Measurements from ENCODE around the gene GRK2. TPM values are rescaled to one million over a fixed set of nuclear protein-coding genes. Genes with fewer than 3 reads are reported as not detected.

GRK2 gene
- total and polyA plus RNA-seq, 5 experiments from 2014 or later = 16.8 to 354 (median 70.7) TPM

- Mint-ChIP-seq H3K27me3 (no peaks in the 10 kb centered on the region), H3K27ac (peak overlapping the region in 1 of 10 donors; percentile 70), H3K4me3 (peak overlapping the region; percentile 36 to 80 (median 63)), H3K36me3 (peaks cover 0 to 15% (median 0%) of the 10 kb centered on the region in 3 donors), H3K9me3 (no peaks in the 10 kb centered on the region), H3K4me1 (peaks cover 4 to 26% (median 15%) of the 10 kb centered on the region in 4 donors)
- peak in 2 of 10 donors; percentile 19 to 31 for DNase-seq
- POLR2A ChIA-PET = interaction anchor here (0.8 to 49.2 kb wide), 10 partner anchors 10 to 988 kb away, joined by 3 to 2293 read pairs (median 6); partner anchors contain the start of genes ANKRD13D, GRK2, KDM2A and POLD4
- peak; percentile 47 to 52 for ATAC-seq
Measured at GRCh38 chr11:67303835-67304411, 37.6 kb downstream of the GRK2 start.

- H3K27me3 Mint-ChIP-seq = no peaks in the 10 kb centered on the region
- H3K4me3 Mint-ChIP-seq = peak overlapping the region in 8 of 10 donors; percentile 33 to 80 (median 61)
- H3K36me3 Mint-ChIP-seq = peaks cover 0 to 13% (median 0%) of the 10 kb centered on the region in 3 donors
- peak overlapping the region in 6 of 10 donors; percentile 11 to 63 (median 52) for H3K27ac Mint-ChIP-seq
- DNase-seq = no peak
- no peak for ATAC-seq
- H3K4me1 Mint-ChIP-seq = peaks cover 4 to 24% (median 15%) of the 10 kb centered on the region in 4 donors
- POLR2A ChIA-PET = interaction anchor here (0.6 to 49.2 kb wide), 9 partner anchors 9 to 989 kb away, joined by 3 to 2293 read pairs (median 5); partner anchors contain the start of genes ANKRD13D, GRK2, POLD4 and PTPRCAP
- no peaks in the 10 kb centered on the region for H3K9me3 Mint-ChIP-seq
Measured at GRCh38 chr11:67304511-67305113, 38.3 kb downstream of the GRK2 start.

- ATAC-seq = no peak
- no peaks in the 10 kb centered on the region for H3K27me3 Mint-ChIP-seq
- peak overlapping the region in 1 of 10 donors; percentile 7 for H3K4me3 Mint-ChIP-seq
- POLR2A ChIA-PET = interaction anchor here (0.6 to 49.2 kb wide), 4 partner anchors 10 to 242 kb away, joined by 3 to 2293 read pairs (median 3); partner anchors contain the start of genes ANKRD13D and GRK2
- no peak overlapping the region for H3K27ac Mint-ChIP-seq
- no peak for DNase-seq
- H3K4me1 Mint-ChIP-seq = peaks cover 6 to 30% (median 19%) of the 10 kb centered on the region in 4 donors
- no peaks in the 10 kb centered on the region for H3K9me3 Mint-ChIP-seq
- no peaks in the 10 kb centered on the region for H3K36me3 Mint-ChIP-seq
Measured at GRCh38 chr11:67306769-67307544, 40.7 kb downstream of the GRK2 start.

- no peak for ATAC-seq
- peaks cover 10 to 32% (median 21%) of the 10 kb centered on the region in 4 donors for H3K4me1 Mint-ChIP-seq
- H3K36me3 Mint-ChIP-seq = no peaks in the 10 kb centered on the region
- no peak for DNase-seq
- no peaks in the 10 kb centered on the region for H3K9me3 Mint-ChIP-seq
- no peaks in the 10 kb centered on the region for H3K27me3 Mint-ChIP-seq
- no peak overlapping the region for H3K4me3 Mint-ChIP-seq
- peak overlapping the region in 1 of 10 donors; percentile 7 for H3K27ac Mint-ChIP-seq
- POLR2A ChIA-PET = interaction anchor here (0.6 to 49.2 kb wide), 4 partner anchors 8 to 242 kb away, joined by 3 to 2293 read pairs (median 3); partner anchors contain the start of genes ANKRD13D and GRK2
Measured at GRCh38 chr11:67307545-67308001, 41.3 kb downstream of the GRK2 start.

GRCh38 chr11:67308031-67308866, 42.0 kb downstream of the GRK2 start:
- Mint-ChIP-seq H3K27ac (peak overlapping the region in 1 of 10 donors; percentile 27), H3K36me3 (no peaks in the 10 kb centered on the region), H3K27me3 (no peaks in the 10 kb centered on the region), H3K9me3 (no peaks in the 10 kb centered on the region), H3K4me3 (no peak overlapping the region), H3K4me1 (peaks cover 15 to 34% (median 25%) of the 10 kb centered on the region in 4 donors)
- POLR2A ChIA-PET = interaction anchor here (1.1 to 49.2 kb wide), 4 partner anchors 9 to 30 kb away, joined by 3 to 2293 read pairs (median 4); partner anchors contain the start of genes ANKRD13D and GRK2
- DNase-seq = no peak
- ATAC-seq = no peak

- Mint-ChIP-seq H3K27ac (peak overlapping the region in 1 of 10 donors; percentile 43), H3K27me3 (no peaks in the 10 kb centered on the region), H3K9me3 (no peaks in the 10 kb centered on the region), H3K4me3 (no peak overlapping the region), H3K36me3 (no peaks in the 10 kb centered on the region), H3K4me1 (peaks cover 18 to 41% (median 33%) of the 10 kb centered on the region in 4 donors)
- no peak for ATAC-seq
- POLR2A ChIA-PET = interaction anchor here (1.1 to 49.2 kb wide), 2 partner anchors 8 to 31 kb away, joined by 5 to 2293 read pairs; partner anchors contain the start of genes ANKRD13D and GRK2
- no peak for DNase-seq
Measured at GRCh38 chr11:67309166-67309565, 42.9 kb downstream of the GRK2 start.

- Mint-ChIP-seq H3K36me3 (no peaks in the 10 kb centered on the region), H3K9me3 (no peaks in the 10 kb centered on the region), H3K4me3 (no peak overlapping the region), H3K27me3 (no peaks in the 10 kb centered on the region), H3K4me1 (peaks cover 17 to 38% (median 29%) of the 10 kb centered on the region in 4 donors), H3K27ac (peak overlapping the region in 2 of 10 donors; percentile 32 to 43)
- DNase-seq (no peak), ATAC-seq (no peak)
- POLR2A ChIA-PET = interaction anchor here (8.6 to 49.2 kb wide), 2 partner anchors 8 to 31 kb away, joined by 85 to 2293 read pairs; partner anchors contain the start of genes ANKRD13D, GRK2 and SSH3
Measured at GRCh38 chr11:67309661-67310061, 43.4 kb downstream of the GRK2 start.

- H3K4me3 Mint-ChIP-seq = no peak overlapping the region
- no peaks in the 10 kb centered on the region for H3K27me3 Mint-ChIP-seq
- H3K36me3 Mint-ChIP-seq = no peaks in the 10 kb centered on the region
- no peak for DNase-seq
- no peak for ATAC-seq
- peaks cover 14 to 36% (median 26%) of the 10 kb centered on the region in 4 donors for H3K4me1 Mint-ChIP-seq
- peak overlapping the region in 1 of 10 donors; percentile 18 for H3K27ac Mint-ChIP-seq
- POLR2A ChIA-PET = interaction anchor here (8.6 to 49.2 kb wide), 2 partner anchors 8 to 32 kb away, joined by 85 to 2293 read pairs; partner anchors contain the start of genes ANKRD13D, GRK2 and SSH3
- H3K9me3 Mint-ChIP-seq = no peaks in the 10 kb centered on the region
Measured at GRCh38 chr11:67310246-67311050, 44.2 kb downstream of the GRK2 start.

- H3K27ac Mint-ChIP-seq = peak overlapping the region in 2 of 10 donors; percentile 11 to 14
- ATAC-seq = no peak
- POLR2A ChIA-PET = interaction anchor here (8.6 to 49.2 kb wide), 2 partner anchors 9 to 33 kb away, joined by 85 to 2293 read pairs; partner anchors contain the start of genes ANKRD13D, GRK2 and SSH3
- no peak for DNase-seq
- no peaks in the 10 kb centered on the region for H3K36me3 Mint-ChIP-seq
- H3K4me3 Mint-ChIP-seq = no peak overlapping the region
- H3K4me1 Mint-ChIP-seq = peaks cover 14 to 37% (median 27%) of the 10 kb centered on the region in 4 donors
- H3K27me3 Mint-ChIP-seq = no peaks in the 10 kb centered on the region
- no peaks in the 10 kb centered on the region for H3K9me3 Mint-ChIP-seq
Measured at GRCh38 chr11:67311051-67311555, 44.8 kb downstream of the GRK2 start.

- ATAC-seq (peak in 1 of 2 donors; percentile 27), DNase-seq (no peak)
- H3K27me3 Mint-ChIP-seq = no peaks in the 10 kb centered on the region
- H3K9me3 Mint-ChIP-seq = no peaks in the 10 kb centered on the region
- no peaks in the 10 kb centered on the region for H3K36me3 Mint-ChIP-seq
- H3K4me3 Mint-ChIP-seq = peak overlapping the region in 1 of 10 donors; percentile 27
- peak overlapping the region in 7 of 10 donors; percentile 31 to 98 (median 85) for H3K27ac Mint-ChIP-seq
- H3K4me1 Mint-ChIP-seq = peaks cover 14 to 37% (median 27%) of the 10 kb centered on the region in 4 donors
- POLR2A ChIA-PET = interaction anchor here (8.6 to 49.2 kb wide), 2 partner anchors 9 to 33 kb away, joined by 85 to 2293 read pairs; partner anchors contain the start of genes ANKRD13D, GRK2 and SSH3
Measured at GRCh38 chr11:67311556-67312082, 45.3 kb downstream of the GRK2 start.

All from naive thymus-derived CD8-positive, alpha-beta T cell (primary cell).